Stimulated activated naive CD8-positive, alpha-beta T cell treated with anti-CD3 and anti-CD28 coated beads, Interleukin-15, Interleukin-2, amounts not matched to agents 100 U/mL and 50 U/mL, for 24 hours (primary cell): Measurements from ENCODE around the gene KRTAP5-9.
"Not testable (repeated sequence)": the region's sequence is repeated elsewhere in the genome, so short reads cannot be mapped to it uniquely, and the experiment has no call there.

ENCODE experiments used
- ATAC-seq: fragments of 150-1000 bp; cut with Tn5 transposase; one replicate; pipeline ENCODE4 v1.10.0; 2021
- DNase-seq: peaks from one replicate; pipeline ENCODE4 v3.0.0; 2021

KRTAP5-9 gene

DNA sequence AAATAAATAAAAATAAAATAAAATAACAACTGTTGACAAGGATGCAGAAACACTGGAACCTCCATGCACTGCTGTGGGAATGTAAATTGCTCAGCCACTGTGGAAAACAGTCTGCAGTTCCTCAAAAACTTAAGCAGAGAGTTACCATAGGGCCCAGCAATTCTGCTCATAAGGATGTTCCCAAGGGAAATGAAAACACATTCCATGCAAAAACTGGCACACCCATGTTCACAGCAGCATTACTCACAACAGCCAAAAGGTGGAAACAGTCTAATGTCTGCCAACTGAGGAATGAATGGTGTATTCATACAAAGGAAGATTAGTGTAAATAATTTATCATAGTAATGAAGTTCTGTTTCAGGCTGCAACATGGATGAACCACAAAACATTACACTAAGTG lies 13.9 kb downstream of the KRTAP5-9 start:
- ATAC-seq = no peak

DNA sequence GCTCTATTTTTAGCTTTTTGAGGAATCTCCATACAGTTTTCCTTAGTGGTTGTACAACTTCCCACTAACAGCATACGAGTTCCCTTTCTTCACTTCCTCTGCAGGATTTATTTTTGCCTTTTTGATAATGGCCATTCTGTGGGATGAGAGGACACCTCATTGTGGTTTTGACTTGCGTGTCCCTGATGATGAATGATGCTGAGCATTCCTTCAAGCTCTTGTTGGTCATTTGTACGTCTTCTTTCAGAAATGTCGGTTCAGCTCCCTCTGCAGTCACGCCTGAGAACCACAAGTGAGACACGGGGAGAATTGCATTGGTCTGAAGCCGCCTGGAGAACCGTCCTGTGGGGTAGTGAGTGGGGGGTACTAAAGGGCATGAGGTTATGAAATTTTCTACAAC lies 15.2 kb downstream of the KRTAP5-9 start:
- DNase-seq = peak; percentile 22
- ATAC-seq = no peak

More for the DNA sequence above, 13.9 kb downstream of the KRTAP5-9 start:
- no peak for DNase-seq

DNA sequence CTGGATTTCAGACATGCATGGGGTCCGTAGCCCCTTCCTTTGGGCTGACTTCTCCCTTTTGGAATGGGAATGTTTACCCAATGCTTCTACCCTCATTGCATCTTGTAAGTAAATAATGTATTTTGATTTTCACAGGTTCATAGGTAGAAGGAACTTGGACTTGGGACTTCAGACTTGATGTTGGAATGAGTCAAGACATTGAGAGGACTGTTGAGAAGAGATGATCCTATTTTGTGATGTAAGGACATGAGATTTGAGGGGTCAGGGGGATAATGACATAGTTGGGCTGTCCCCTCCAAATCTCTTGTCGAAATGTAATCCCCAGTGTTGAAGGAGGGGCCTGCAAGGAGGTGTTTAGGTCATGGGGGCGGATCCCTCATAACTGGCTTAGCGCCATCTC lies 16.2 kb downstream of the KRTAP5-9 start:
- no peak for ATAC-seq
- no peak for DNase-seq

DNA sequence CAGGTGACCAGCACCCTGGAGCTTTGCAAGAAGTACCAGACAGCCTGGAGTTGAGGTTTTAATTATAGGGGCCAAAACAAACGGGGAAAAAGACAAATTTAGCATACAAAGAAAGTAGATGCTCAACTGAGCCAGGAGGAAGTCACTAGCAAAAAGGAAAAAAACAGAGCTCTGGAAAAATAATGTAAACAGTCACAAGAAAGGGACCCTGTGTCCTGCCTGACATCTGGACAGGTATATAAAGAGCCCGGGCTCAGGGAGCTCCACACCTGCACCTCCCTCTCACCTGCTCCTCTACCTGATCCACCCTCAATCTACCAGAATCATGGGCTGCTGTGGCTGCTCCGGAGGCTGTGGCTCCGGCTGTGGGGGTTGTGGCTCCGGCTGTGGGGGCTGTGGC lies 17.0 kb downstream of the KRTAP5-9 start, which contains the start of gene KRTAP5-10:
Gene KRTAP5-10 (plus strand): TSS at position 301 of the 400 bp plus-strand sequence. CDS start 25 bp downstream, at position 326.
- no peak for DNase-seq
- no peak for ATAC-seq

DNA sequence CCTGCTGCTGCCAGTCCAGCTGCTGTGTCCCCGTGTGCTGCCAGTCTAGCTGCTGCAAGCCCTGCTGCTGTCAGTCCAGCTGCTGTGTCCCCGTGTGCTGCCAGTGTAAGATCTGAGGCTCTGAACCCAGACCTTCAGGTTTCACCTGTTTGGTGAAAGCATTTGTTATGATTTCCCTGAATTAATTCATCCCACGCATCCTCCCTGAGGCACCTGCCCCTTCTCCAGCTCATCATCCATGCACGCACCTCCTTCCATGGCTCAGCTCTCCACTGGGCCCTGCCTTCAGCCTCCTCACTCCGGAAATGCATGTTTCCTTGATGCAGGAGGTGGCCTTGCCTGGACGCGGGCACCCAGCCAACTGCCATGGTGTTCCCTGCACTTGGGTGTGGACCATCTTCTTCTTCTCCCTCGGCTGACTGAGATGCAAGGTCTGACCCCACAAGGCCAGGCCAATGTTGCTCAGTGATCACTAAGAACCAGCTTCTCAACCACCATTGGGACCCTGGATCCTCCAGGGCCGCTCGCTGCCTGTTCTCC lies 17.9 kb downstream of the KRTAP5-9 start:
- DNase-seq = no peak
- no peak for ATAC-seq

DNA sequence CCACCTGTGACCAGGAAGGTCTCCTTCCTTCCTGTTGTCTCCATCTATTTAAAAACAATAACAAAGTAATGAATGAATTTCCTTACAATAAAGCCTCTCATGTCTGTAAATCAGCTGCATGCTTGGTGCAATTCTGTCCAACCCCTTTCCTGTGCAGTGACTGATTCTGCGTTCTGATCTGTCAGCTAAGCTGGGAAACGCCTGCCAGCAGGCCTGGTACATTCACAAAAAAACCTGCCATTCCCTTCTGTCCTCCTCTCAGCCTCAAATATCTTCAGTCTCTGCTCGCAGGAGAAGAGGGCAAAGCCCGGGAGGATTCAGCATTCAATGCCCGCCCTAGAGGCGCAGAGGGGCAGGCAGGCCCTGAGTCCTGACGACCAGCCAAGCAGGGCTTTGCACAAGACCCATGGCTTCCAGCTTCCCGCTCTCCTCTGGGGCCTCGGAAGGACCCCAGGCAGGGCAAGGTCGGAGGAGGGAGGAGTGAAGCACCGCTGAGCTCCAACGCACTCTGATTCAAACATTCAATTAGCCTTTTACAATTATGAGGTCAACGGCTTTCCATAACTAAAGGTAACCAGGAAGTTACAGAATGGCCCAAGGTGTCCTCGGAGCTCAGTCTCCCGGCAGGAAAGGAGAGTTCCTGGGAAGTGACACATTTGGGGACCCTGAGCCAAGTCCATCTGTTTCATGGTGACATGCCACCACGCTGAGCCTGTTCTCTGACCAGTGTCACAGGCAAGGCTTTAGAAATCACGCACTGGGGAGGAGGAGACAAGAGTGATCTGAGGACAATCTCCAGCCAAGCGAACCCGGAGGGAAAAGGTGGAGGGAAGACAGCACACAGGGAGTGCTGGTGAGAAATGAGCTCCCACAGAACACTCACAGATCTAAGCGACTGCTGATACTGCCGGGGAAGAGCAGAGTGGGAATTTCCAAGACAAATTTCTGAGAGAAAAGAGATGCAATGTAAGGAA lies 18.7 kb downstream of the KRTAP5-9 start:
- not testable (repeated sequence) for ATAC-seq, DNase-seq

DNA sequence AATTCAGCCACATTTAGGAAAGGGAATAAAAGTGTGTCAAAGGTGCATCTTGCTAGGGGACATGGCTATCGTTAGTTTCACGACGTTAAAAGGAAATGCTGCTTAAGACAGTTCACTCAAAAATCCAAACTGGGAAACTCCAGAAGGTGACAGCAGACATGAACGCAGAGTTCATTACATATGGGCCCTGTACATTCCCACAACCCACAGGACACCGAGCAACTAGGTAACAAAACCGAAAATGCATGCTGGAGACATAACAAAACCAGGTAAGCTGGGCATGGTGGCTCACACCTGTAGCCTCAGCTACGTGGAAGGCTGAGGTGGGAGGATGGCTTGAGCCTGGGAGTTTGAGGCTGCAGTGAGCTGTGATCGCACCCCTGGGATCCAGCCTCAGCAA lies 19.4 kb downstream of the KRTAP5-9 start:
- not testable (repeated sequence) for DNase-seq, ATAC-seq

DNA sequence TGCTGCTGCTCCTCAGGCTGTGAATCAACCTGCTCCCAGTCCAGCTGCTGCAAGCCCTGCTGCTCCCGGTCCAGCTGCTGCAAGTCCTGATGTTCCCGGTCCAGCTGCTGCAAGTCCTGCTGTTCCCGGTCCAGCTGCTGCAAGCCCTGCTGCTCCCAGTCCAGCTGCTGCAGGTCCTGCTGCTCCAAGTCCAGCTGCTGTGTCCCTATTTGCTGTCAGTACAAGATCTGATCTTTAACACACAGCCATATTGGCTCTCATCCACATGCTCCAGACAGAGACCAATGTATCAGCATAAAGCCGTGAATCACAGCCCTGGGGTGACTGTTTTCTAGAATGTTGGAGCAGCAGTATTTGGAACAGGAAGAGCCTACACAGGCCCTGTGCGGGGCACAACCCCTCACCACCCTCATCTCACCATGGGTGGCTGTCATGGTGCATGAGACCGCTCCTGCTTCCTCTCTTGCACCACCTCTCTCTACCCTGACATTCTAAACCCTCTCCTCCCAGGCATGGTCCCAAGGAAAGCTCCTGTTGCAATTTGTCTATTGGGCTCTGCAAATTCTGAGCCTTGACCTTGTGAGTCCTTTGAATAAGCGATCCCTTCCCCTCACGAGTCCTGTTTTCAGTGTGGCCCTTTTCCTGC lies 20.6 kb downstream of the KRTAP5-9 start:
- DNase-seq (no peak), ATAC-seq (no peak)

DNA sequence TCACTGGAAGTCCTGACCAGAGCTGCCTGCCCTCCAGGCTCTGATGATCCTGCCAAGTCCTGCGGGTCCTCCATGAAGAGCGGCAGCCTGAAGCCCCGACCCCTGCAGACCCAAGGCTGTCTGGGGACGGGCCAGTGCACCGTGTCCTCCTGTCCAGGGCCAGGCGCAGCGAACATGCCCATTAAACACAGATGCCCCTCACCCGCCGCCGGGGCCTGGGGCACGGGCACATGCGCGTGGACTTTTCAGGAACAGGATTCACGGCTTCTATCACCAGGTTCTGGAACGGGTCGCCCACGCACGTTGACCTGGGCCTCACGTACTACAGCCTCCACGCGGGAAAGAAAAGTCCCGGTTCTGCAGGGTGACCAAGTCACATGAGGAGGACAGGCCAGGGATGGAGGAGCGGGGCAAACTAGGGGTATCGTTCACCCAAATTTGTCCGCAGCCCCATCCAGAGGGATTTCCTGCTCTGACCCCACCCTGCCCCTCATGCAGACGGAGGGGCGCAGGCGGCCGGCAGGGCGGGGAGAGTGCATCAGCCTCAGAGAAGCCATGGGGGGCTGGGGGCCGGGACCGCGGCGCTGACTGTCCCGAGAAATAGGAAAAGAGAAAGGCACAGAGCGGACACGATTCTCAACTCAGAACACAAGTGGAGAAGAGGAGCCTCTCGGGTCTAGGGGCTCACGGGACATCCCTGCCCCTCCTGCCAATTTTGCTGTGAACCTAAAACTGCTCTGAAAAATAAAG lies 23.1 kb downstream of the KRTAP5-9 start:
- not testable (repeated sequence) for DNase-seq, ATAC-seq

DNA sequence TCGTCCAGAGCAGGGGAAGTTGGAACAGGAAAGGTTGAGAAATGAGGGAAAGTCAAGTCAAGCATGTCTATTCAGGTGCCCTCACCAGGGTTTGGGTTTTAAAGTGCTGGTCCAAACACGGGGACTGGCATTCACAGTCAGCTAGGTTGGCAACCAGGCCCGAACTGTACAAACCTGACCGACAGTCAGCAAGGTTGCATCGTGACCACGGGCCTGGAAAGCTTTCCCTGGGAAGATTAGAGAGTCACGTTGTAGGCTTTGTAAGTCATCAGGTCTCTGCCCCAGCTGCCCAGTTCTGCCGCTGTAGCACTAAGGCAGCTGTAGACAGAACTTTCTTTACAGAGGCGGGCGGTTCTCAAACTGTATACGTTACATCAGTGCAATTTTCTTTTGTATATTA lies 24.6 kb downstream of the KRTAP5-9 start:
- ATAC-seq (no peak), DNase-seq (no peak)

DNA sequence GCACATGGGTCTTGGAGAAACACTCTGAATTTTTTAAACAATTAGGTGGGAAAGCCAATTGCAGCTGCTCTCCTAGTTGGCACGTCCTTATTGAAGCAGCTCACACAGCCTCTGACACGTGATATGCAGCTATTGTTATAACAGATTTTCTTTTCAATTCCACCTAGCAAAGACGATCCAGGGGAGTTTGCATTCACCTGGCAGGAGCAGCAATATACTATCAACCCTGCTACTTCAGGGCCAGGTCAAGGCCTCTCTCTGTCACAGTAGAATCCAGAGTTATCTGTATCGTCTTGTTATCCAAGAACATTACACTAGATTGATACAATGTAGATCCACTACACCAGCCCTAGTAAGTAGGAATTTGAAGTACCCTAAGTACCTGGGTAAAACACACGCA lies 26.2 kb downstream of the KRTAP5-9 start:
- DNase-seq (no peak), ATAC-seq (no peak)

DNA sequence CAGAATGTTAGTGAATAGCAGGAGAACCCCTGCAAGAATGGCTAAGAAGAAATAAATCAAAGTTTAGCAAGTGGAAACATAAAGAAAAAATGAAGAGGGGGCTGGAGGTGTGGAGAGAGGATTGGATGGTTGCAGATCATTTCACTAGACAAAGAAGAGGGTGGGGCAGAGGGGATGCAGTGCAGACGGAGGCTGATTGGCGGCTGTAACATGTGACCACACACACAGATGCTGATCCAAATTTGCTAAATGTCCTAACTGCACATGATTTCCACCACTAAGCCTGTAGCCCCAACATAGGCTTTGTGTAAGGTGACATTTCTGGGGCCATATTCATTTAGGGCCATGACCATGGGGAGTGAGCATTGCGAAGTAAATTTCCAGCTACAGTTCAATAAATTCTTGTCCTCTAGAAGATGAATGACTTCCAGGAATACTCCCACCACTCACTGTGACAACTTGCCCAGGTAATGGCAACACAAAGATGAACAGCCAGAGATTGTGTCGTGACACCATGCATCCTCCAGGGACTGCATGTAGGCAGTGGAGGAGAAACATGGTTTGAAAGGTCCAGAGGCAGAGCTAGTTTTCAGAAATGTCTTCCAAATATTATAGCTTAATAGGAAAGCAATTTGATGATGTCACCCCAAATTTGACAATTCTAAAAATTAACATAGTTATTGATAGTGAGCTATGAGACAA lies 27.7 kb downstream of the KRTAP5-9 start:
- ATAC-seq (no peak), DNase-seq (no peak)

DNA sequence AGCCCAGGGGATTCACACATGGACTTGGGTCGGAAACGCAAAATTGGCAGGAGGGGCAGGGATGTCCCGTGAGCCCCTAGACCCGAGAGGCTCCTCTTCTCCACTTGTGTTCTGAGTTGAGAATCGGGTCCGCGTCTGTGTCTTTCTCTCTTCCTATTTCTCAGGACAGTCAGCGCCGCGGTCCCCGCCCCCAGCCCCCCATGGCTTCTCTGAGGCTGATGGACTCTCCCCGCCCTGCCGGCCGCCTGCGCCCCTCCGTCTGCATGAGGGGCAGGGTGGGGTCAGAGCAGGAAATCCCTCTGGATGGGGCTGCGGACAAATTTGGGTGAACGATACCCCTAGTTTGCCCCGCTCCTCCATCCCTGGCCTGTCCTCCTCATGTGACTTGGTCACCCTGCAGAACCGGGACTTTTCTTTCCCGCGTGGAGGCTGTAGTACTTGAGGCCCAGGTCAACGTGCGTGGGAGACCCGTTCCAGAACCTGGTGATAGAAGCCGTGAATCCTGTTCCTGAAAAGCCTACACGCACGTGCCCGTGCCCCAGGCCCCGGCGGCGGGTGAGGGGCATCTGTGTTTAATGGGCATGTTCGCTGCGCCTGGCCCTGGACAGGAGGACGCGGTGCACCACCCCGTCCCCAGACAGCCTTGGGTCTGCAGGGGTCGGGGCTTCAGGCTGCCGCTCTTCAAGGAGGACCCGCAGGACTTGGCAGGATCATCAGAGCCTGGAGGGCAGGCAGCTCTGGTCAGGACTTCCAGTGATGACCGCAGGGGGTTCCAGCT lies 28.7 kb downstream of the KRTAP5-9 start:
- DNase-seq, ATAC-seq: not testable (repeated sequence)

DNA sequence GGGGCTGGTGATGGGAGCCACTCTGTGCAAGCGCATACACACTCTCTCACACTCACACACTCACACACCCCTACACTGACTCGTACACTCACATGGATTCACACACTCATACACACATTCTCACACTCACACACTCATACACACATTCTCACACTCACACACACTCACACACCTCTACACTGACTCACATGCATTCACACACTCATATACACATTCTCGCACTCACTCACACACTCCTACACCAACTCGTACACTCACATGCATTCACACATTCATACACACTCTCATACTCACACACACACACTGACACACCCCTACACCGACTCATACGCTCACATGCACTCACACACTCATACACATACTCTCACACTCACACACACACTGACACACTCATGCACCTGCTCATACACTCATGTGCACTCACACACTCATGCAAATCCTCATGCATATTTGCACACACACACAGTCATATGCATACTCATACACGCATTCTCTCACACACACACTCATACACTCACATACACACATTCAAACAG lies 29.3 kb downstream of the KRTAP5-9 start:
- DNase-seq (no peak), ATAC-seq (no peak)

DNA sequence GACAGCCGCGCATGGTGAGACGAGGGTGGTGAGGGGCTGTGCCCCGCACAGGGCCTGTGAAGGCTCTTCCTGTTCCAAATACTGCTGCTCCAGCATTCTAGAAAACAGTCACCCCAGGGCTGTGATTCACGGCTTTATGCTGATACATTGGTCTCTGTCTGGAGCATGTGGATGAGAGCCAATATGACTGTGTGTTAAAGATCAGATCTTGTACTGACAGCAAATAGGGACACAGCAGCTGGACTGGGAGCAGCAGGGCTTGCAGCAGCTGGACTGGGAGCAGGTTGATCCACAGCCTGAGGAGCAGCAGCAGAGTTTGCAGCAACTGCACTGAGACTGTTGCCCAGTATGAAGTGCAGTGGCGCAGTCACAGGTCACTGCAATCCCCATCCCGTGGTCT lies 31.3 kb downstream of the KRTAP5-9 start:
- not testable (repeated sequence) for DNase-seq, ATAC-seq

DNA sequence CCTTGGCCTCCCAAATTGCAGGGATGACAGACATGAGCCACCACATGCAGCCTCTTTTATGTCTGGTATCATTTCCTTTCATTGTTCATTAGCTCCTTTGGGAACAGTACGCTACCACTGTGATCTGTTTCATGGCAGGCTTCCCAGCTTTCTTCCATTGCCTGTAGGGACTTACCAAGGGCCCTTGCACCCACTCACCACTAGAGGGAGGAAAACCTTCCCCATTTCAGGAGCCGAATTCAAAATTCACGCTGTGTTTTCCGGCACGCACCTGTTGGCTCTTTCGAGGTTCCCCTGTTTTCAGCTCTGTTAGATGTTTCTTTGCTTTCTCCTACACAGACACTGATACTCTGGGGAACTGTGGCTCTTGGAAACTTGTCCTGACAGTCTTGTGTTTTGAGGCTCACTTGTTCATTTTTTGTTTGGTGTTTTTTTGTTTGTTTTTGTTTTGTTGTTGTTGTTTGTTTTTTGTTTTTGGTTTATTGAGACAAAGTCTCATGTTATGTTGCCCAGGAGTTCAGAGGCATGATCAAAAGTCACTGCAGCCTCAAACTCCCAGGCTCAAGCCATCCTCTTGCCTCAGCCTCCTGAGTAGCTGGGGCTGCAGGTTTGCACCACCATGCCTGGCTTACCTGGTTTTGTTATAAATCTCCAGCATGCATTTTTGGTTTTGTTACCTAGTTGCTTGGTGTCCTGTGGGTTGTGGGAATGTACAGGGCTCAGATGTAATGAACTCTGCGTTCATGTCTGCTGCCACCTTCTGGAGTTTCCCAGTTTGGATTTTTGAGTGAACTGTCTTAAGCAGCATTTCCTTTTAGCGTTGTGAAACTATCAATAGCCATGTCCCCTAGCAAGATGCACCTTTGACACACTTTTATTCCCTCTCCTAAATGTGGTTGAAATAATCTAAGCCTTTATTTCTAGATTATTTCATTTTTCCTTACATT lies 32.1 kb downstream of the KRTAP5-9 start:
- no peak for ATAC-seq
- DNase-seq = peak; percentile 25

DNA sequence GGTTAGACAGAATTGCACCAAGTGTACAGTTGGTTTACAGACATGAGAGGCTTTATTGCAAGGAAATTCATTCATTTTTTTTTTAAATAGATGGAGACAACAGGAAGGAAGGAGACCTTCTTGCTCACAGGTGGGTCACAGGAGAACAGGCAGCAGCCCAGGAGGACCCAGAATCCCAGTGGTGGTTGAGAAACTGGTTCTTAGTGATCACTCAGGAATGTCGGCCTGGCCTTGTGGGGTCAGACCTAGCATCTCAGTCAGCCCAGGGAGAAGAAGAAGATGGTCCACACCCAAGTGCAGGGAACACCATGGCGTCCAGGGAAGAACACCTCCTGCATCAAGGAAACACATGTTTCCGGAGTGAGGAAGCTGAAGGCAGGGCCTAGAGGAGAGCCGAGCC lies 33.6 kb downstream of the KRTAP5-9 start:
- DNase-seq = no peak
- no peak for ATAC-seq

DNA sequence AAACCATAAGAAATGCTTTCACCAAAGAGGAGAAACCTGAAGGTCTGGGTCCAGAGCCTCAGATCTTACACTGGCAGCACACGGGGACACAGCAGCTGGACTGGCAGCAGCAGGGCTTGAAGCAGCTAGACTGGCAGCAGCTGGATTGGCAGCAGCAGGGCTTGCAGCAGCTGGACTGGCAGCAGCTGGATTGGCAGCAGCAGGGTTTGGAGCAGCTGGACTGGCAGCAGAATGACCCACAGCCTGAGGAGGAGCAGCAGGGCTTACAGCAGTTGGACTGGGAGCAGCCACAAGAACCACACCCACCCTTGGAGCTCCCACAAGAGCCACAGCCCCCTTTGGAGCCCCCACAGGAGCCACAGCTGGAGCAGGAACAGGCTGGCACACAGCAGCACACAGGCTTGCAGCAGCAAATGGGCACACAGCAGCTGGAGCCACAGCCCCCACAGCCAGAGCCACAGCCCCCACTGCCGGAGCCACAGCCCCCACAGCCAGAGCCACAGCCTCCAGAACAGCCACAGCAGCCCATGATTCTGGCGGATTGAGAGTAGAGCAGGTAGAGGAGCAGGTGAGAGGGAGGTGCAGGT lies 34.2 kb downstream of the KRTAP5-9 start, which contains the start of gene KRTAP5-11:
Gene KRTAP5-11 (minus strand): TSS at position 567 of the 587 bp plus-strand sequence. CDS start 38 bp downstream, at position 529.
- ATAC-seq = no peak
- DNase-seq = no peak

DNA sequence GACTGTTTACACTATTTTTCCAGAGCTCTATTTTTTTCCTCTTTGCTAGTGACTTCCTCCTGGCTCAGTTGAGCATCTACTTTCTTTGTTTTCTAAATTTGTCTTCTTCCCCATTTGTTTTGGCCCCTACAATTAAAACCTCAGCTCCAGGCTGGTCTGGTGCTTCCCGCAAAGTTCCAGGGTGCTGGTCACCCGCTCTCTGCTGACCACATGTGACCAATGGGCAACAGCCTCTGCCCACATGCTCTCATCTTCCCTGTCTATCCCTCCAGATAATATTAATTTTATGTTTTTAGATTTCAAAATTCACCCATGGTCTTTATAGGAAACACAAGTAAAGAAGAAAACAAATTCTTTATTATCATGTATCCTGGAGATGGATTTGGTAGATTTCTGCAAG lies 34.7 kb downstream of the KRTAP5-9 start:
- DNase-seq, ATAC-seq: not testable (repeated sequence)
